Neutrophil (primary cell): ENCODE measurements around the gene SATL1.

Source experiments
- H3K27ac ChIP-seq: fragments of 200-600 bp; sonication (generic); 2 replicates; pipeline ENCODE4 v1.5.1; 2016; ENCODE audit warnings: mild to moderate bottlenecking, moderate library complexity
- H3K27me3 ChIP-seq: fragments of 200-600 bp; sonication (generic); 2 replicates; pipeline ENCODE4 v1.6.0; 2016; ENCODE audit warnings: mild to moderate bottlenecking
- H3K36me3 ChIP-seq: fragments of 200-600 bp; sonication (generic); 2 replicates; pipeline ENCODE4 v1.5.1; 2017
- H3K4me1 ChIP-seq, 2 experiments: fragments of 200-600 bp in 1 of 2; sonication (generic) in 1 of 2; 1 replicate in 1 of 2; 2 replicates in 1 of 2; pipeline versions ENCODE4 v1.5.1 to v1.6.1; 2013 to 2016; ENCODE audit warnings: low read depth in 1 of 2, low read length in 1 of 2, mild to moderate bottlenecking in 1 of 2, moderate library complexity in 1 of 2; ENCODE audit not compliant: control insufficient read depth in 1 of 2, insufficient read depth in 1 of 2
- H3K4me3 ChIP-seq, 2 experiments: fragments of 200-600 bp in 1 of 2; sonication (generic) in 1 of 2; 1 replicate in 1 of 2; 2 replicates in 1 of 2; pipeline ENCODE4 v1.5.1; 2013 to 2016; ENCODE audit warnings: low read depth in 1 of 2, low read length in 1 of 2, mild to moderate bottlenecking in 1 of 2, moderate library complexity in 1 of 2
- H3K9me3 ChIP-seq: fragments of 200-600 bp; sonication (generic); 2 replicates; pipeline ENCODE4 v1.5.1; 2016
- CTCF ChIP-seq: fragments of 200-600 bp; sonication (generic); IDR thresholded peaks from 2 replicates; pipeline ENCODE4 v1.5.1; 2016; ENCODE audit warnings: antibody characterized with exemption

Gene SATL1

GRCh38 chrX:85065512-85066198 lies 177.9 kb downstream of the SATL1 start:
- TF ChIP-seq CTCF, result no peak
- no peaks in the 10 kb centered on the region for H3K27me3 ChIP-seq
- no peaks in the 10 kb centered on the region for H3K36me3 ChIP-seq
- no peak overlapping the region for H3K27ac ChIP-seq
- no peak overlapping the region for H3K4me3 ChIP-seq
- no peaks in the 10 kb centered on the region for H3K4me1 ChIP-seq
- H3K9me3 ChIP-seq, result no peaks in the 10 kb centered on the region

GRCh38 chrX:85052636-85053343 lies 190.8 kb downstream of the SATL1 start:
- H3K36me3 ChIP-seq, result no peaks in the 10 kb centered on the region
- H3K27ac ChIP-seq, result no peak overlapping the region
- no peaks in the 10 kb centered on the region for H3K27me3 ChIP-seq
- no peaks in the 10 kb centered on the region for H3K4me1 ChIP-seq
- TF ChIP-seq CTCF, result no peak
- no peak overlapping the region for H3K4me3 ChIP-seq
- no peaks in the 10 kb centered on the region for H3K9me3 ChIP-seq

- no peaks in the 10 kb centered on the region for H3K36me3 ChIP-seq
- no peak overlapping the region for H3K27ac ChIP-seq
- no peaks in the 10 kb centered on the region for H3K27me3 ChIP-seq
- no peaks in the 10 kb centered on the region for H3K9me3 ChIP-seq
- no peak for TF ChIP-seq CTCF
- H3K4me1 ChIP-seq, result no peaks in the 10 kb centered on the region
- no peak overlapping the region for H3K4me3 ChIP-seq
These were observed 191.4 kb downstream of the SATL1 start for GRCh38 chrX:85052205-85052604.

GRCh38 chrX:85051627-85052026 lies 192.0 kb downstream of the SATL1 start:
- Histone ChIP-seq H3K36me3 (no peaks in the 10 kb centered on the region), H3K27ac (no peak overlapping the region), H3K4me1 (no peaks in the 10 kb centered on the region), H3K27me3 (no peaks in the 10 kb centered on the region), H3K4me3 (no peak overlapping the region), H3K9me3 (no peaks in the 10 kb centered on the region)
- no peak for TF ChIP-seq CTCF
